Vagina (tissue), 2 donors: ENCODE results near the gene GNG10. TPM values are rescaled to one million over a fixed set of nuclear protein-coding genes. Genes with fewer than 3 reads are reported as not detected.

Experiments used
- DNase-seq, 2 donors: peaks; one replicate each; pipeline ENCODE4 v3.0.0-alpha.2; 2017; ENCODE audit errors: extremely low spot score in 2 of 2
- H3K27ac ChIP-seq: fragments of 200-600 bp; sonication (generic); one replicate; pipeline ENCODE4 v1.5.1; 2019
- H3K27me3 ChIP-seq: fragments of 200-600 bp; sonication (generic); one replicate; pipeline ENCODE4 v1.5.1; 2019
- H3K36me3 ChIP-seq, 2 donors: fragments of 200-600 bp; sonication (generic); one replicate each; pipeline ENCODE4 v1.5.1; 2017 to 2019
- H3K4me1 ChIP-seq: fragments of 200-600 bp; sonication (generic); one replicate; pipeline ENCODE4 v1.5.1; 2019
- H3K4me3 ChIP-seq, 2 donors: fragments of 200-600 bp; sonication (generic); 1 replicate in 1 of 2; 2 replicates in 1 of 2; pipeline ENCODE4 v1.5.1; 2016 to 2019
- H3K9me3 ChIP-seq: fragments of 200-600 bp; sonication (generic); one replicate; pipeline ENCODE4 v1.5.1; 2019
- CTCF ChIP-seq, 3 experiments: fragments of 450-650 bp in 2 of 3; fragments of 200-600 bp in 1 of 3; sonication (generic) in 1 of 3; IDR thresholded peaks; one replicate each; pipeline ENCODE4 v1.5.1; 2017 to 2019; ENCODE audit warnings: antibody characterized with exemption in 3 of 3, mild to moderate bottlenecking in 2 of 3, moderate library complexity in 2 of 3
- POLR2A ChIP-seq, 2 donors: fragments of 450-650 bp; IDR thresholded peaks; one replicate each; pipeline ENCODE4 v1.6.1; 2017; ENCODE audit warnings: antibody characterized with exemption in 2 of 2, mild to moderate bottlenecking in 2 of 2, moderate library complexity in 2 of 2
- POLR2AphosphoS5 ChIP-seq, 2 donors: sonication (generic); formaldehyde crosslinking; IDR thresholded peaks; one replicate each; pipeline ENCODE4 v1.9.0; 2017; ENCODE audit warnings: antibody characterized with exemption in 2 of 2, mild to moderate bottlenecking in 2 of 2, low read depth in 1 of 2; ENCODE audit not compliant: insufficient read depth in 1 of 2
- intact Hi-C: fragments of 100-400 bp; cut with DNase I; formaldehyde crosslinking; loops from one replicate; pipeline ENCODE4 v1.15.1; 2023
- total RNA-seq: library from RNA; depleted of rRNA; stranded (reverse); fragments of >200 nt; gene quantifications from one replicate; pipeline ENCODE4 v1.2.3, GENCODE V29; 2016

Gene GNG10
- total RNA-seq, 1 donor from 2014 or later, result 35.6 TPM

- no peaks in the 10 kb centered on the region for H3K9me3 ChIP-seq
- no peak for TF ChIP-seq POLR2AphosphoS5 (IDR thresholded peaks at IDR 0.05; ENCODE audit: insufficient read depth in 1 of 2, low read depth in 1 of 2)
- no peak for TF ChIP-seq CTCF (IDR thresholded peaks at IDR 0.05)
- no peak for TF ChIP-seq POLR2A (IDR thresholded peaks at IDR 0.05)
- H3K4me3 ChIP-seq, result no peak overlapping the region
- no peaks in the 10 kb centered on the region for H3K27me3 ChIP-seq
- no peaks in the 10 kb centered on the region for H3K36me3 ChIP-seq
- intact Hi-C loops, result no loop called here
- peaks cover 39% of the 10 kb centered on the region for H3K4me1 ChIP-seq
- no peak overlapping the region for H3K27ac ChIP-seq
- DNase-seq, result no peak
These were observed 23.9 kb upstream of the GNG10 start for GRCh38 chr9:111637421-111637950.

- H3K4me3 ChIP-seq, result no peak overlapping the region
- H3K9me3 ChIP-seq, result no peaks in the 10 kb centered on the region
- intact Hi-C loops, result no loop called here
- TF ChIP-seq CTCF (IDR thresholded peaks at IDR 0.05) (no peak), POLR2AphosphoS5 (IDR thresholded peaks at IDR 0.05; ENCODE audit: insufficient read depth in 1 of 2, low read depth in 1 of 2) (no peak), POLR2A (IDR thresholded peaks at IDR 0.05) (no peak)
- H3K27ac ChIP-seq, result no peak overlapping the region
- H3K4me1 ChIP-seq, result no peaks in the 10 kb centered on the region
- no peak for DNase-seq
- H3K27me3 ChIP-seq, result no peaks in the 10 kb centered on the region
- H3K36me3 ChIP-seq, result peaks cover 0 to 20% of the 10 kb centered on the region in 2 donors
These were observed 17.1 kb upstream of the GNG10 start for GRCh38 chr9:111644195-111644772.

GRCh38 chr9:111645806-111646205 lies 15.6 kb upstream of the GNG10 start:
- intact Hi-C loops, result no loop called here
- no peak overlapping the region for H3K27ac ChIP-seq
- H3K9me3 ChIP-seq, result no peaks in the 10 kb centered on the region
- TF ChIP-seq POLR2A (IDR thresholded peaks at IDR 0.05) (no peak), CTCF (IDR thresholded peaks at IDR 0.05) (no peak), POLR2AphosphoS5 (IDR thresholded peaks at IDR 0.05; ENCODE audit: insufficient read depth in 1 of 2, low read depth in 1 of 2) (no peak)
- H3K36me3 ChIP-seq, result peaks cover 0 to 32% of the 10 kb centered on the region in 2 donors
- no peak for DNase-seq
- no peak overlapping the region for H3K4me3 ChIP-seq
- H3K4me1 ChIP-seq, result no peaks in the 10 kb centered on the region
- no peaks in the 10 kb centered on the region for H3K27me3 ChIP-seq

GRCh38 chr9:111646417-111646816 lies 15.0 kb upstream of the GNG10 start:
- H3K4me3 ChIP-seq, result no peak overlapping the region
- no peak overlapping the region for H3K27ac ChIP-seq
- H3K36me3 ChIP-seq, result peaks cover 0 to 32% of the 10 kb centered on the region in 2 donors
- H3K27me3 ChIP-seq, result no peaks in the 10 kb centered on the region
- DNase-seq, result no peak
- H3K4me1 ChIP-seq, result no peaks in the 10 kb centered on the region
- no peaks in the 10 kb centered on the region for H3K9me3 ChIP-seq
- intact Hi-C loops, result no loop called here
- TF ChIP-seq CTCF (IDR thresholded peaks at IDR 0.05) (no peak), POLR2AphosphoS5 (IDR thresholded peaks at IDR 0.05; ENCODE audit: insufficient read depth in 1 of 2, low read depth in 1 of 2) (no peak), POLR2A (IDR thresholded peaks at IDR 0.05) (no peak)

GRCh38 chr9:111648066-111648465 lies 13.3 kb upstream of the GNG10 start:
- TF ChIP-seq POLR2A (IDR thresholded peaks at IDR 0.05), result no peak
- TF ChIP-seq POLR2AphosphoS5 (IDR thresholded peaks at IDR 0.05; ENCODE audit: insufficient read depth in 1 of 2, low read depth in 1 of 2), result no peak
- TF ChIP-seq CTCF (IDR thresholded peaks at IDR 0.05), result no peak
- no peak for DNase-seq
- Histone ChIP-seq H3K27ac (peak overlapping the region; percentile 55), H3K9me3 (no peaks in the 10 kb centered on the region), H3K4me1 (no peaks in the 10 kb centered on the region), H3K36me3 (peaks cover 0 to 32% of the 10 kb centered on the region in 2 donors), H3K4me3 (no peak overlapping the region), H3K27me3 (no peaks in the 10 kb centered on the region)
- intact Hi-C loops, result no loop called here
